H1 (cell line): Measurements from ENCODE around the gene DSE. TPM values are rescaled to one million over a fixed set of nuclear protein-coding genes. Genes with fewer than 3 reads are reported as not detected.

ENCODE experiments used
- CTCF ChIA-PET: fragments of 300-600 bp; sonication (Branson Sonifier 250); formaldehyde crosslinking; loops from one replicate; lab custom pipeline; 2021; ENCODE audit not compliant: partially characterized antibody; lab: Charles Lee
- POLR2A ChIA-PET: fragments of 300-600 bp; sonication (Branson Sonifier 250); formaldehyde crosslinking; loops from one replicate; lab custom pipeline; 2021; ENCODE audit warnings: inconsistent platforms; ENCODE audit not compliant: partially characterized antibody; lab: Charles Lee
- DNase-seq, 2 experiments: peaks; one replicate each; pipeline versions ENCODE4 v3.0.0 to v3.0.0-alpha.2; 2010 to 2022; ENCODE audit warnings: low spot score in 2 of 2, low read depth in 1 of 2, mixed read lengths in 1 of 2
- FAIRE-seq: peaks from 2 replicates; lab custom pipeline; 2011; peaks lifted over from hg19 to GRCh38; lab: Jason Lieb, UNC
- H2AFZ ChIP-seq: 2 replicates; pipeline ENCODE4 v1.8.1; 2012; ENCODE audit warnings: low read length, inconsistent platforms
- H2AK5ac ChIP-seq: 2 replicates; pipeline ENCODE4 v1.6.1; 2013; ENCODE audit warnings: low read depth, low read length
- H2BK120ac ChIP-seq: replicated peaks from 2 replicates; pipeline ENCODE3; 2013; ENCODE audit warnings: low read depth, low read length, inconsistent platforms
- H2BK12ac ChIP-seq: 2 replicates; pipeline ENCODE4 v1.6.1; 2013; ENCODE audit warnings: low read depth, low read length
- H2BK15ac ChIP-seq: 2 replicates; pipeline ENCODE4 v1.6.1; 2013; ENCODE audit warnings: low read length
- H2BK20ac ChIP-seq: 2 replicates; pipeline ENCODE4 v1.6.1; 2013; ENCODE audit warnings: low read length
- H2BK5ac ChIP-seq: 2 replicates; pipeline ENCODE4 v1.6.1; 2013; ENCODE audit warnings: low read depth, low read length
- H3K14ac ChIP-seq: 2 replicates; pipeline ENCODE4 v1.6.1; 2013; ENCODE audit warnings: inconsistent platforms; ENCODE audit not compliant: insufficient read length
- H3K18ac ChIP-seq: 2 replicates; pipeline ENCODE4 v1.6.1; 2013; ENCODE audit warnings: low read length; ENCODE audit errors: extremely low read depth
- H3K23ac ChIP-seq: 2 replicates; pipeline ENCODE4 v1.6.1; 2013; ENCODE audit warnings: inconsistent platforms; ENCODE audit not compliant: insufficient read length
- H3K23me2 ChIP-seq: 2 replicates; pipeline ENCODE4 v1.6.1; 2013; ENCODE audit warnings: low read depth, low read length
- H3K27ac ChIP-seq: 2 replicates; pipeline ENCODE4 v1.6.1; 2011; ENCODE audit warnings: low read depth, low read length, inconsistent platforms
- H3K27me3 ChIP-seq, 4 experiments: replicated peaks in 1 of 4; 1 replicate in 1 of 4; 2 replicates in 3 of 4; pipeline versions ENCODE4 v1.6.1 to v1.8.1; 2011 to 2013; ENCODE audit warnings: low read length in 3 of 4, mild to moderate bottlenecking in 3 of 4, inconsistent platforms in 2 of 4, mixed read lengths in 2 of 4, moderate library complexity in 1 of 4; ENCODE audit not compliant: control insufficient read depth in 3 of 4, insufficient read depth in 3 of 4; ENCODE audit errors: extremely low read depth in 1 of 4
- H3K36me3 ChIP-seq, 4 experiments: 2 replicates each; pipeline versions ENCODE4 v1.6.1 to v1.8.1; 2011 to 2013; ENCODE audit warnings: mild to moderate bottlenecking in 4 of 4, low read length in 3 of 4, moderate library complexity in 2 of 4, control low read depth in 1 of 4, inconsistent platforms in 1 of 4; ENCODE audit not compliant: insufficient read depth in 4 of 4, control insufficient read depth in 2 of 4
- H3K4ac ChIP-seq: replicated peaks from 2 replicates; pipeline ENCODE3; 2013; ENCODE audit warnings: low read length, low read depth, mixed read lengths, inconsistent platforms; ENCODE audit not compliant: insufficient read length
- H3K4me1 ChIP-seq, 4 experiments: replicated peaks in 1 of 4; 1 replicate in 1 of 4; 2 replicates in 3 of 4; pipeline versions ENCODE4 v1.6.1 to v1.8.1; 2011 to 2013; ENCODE audit warnings: low read length in 3 of 4, inconsistent platforms in 2 of 4, mixed read lengths in 1 of 4; ENCODE audit not compliant: insufficient read depth in 4 of 4, control insufficient read depth in 3 of 4
- H3K4me2 ChIP-seq, 2 experiments: 2 replicates each; pipeline versions ENCODE4 v1.6.1 to v1.8.1; 2011 to 2013; ENCODE audit warnings: low read depth in 2 of 2, low read length in 2 of 2, control low read depth in 1 of 2, inconsistent platforms in 1 of 2, mild to moderate bottlenecking in 1 of 2; ENCODE audit not compliant: insufficient read depth in 1 of 2
- H3K4me3 ChIP-seq, 4 experiments: fragments of 200-600, 300-600 bp in 1 of 4; sonication (generic), shearing (Covaris generic), sonication (Bioruptor Twin) in 1 of 4; 2 replicates each; pipeline versions ENCODE4 v1.5.1 to v1.8.1; 2011 to 2016; ENCODE audit warnings: low read length in 4 of 4, low read depth in 3 of 4, control low read depth in 2 of 4, inconsistent platforms in 2 of 4, mild to moderate bottlenecking in 2 of 4, mixed read lengths in 1 of 4, moderate library complexity in 1 of 4; ENCODE audit not compliant: insufficient read depth in 2 of 4; ENCODE audit errors: extremely low read depth in 1 of 4
- H3K56ac ChIP-seq: replicated peaks from 2 replicates; pipeline ENCODE3; 2013; ENCODE audit warnings: low read depth, mild to moderate bottlenecking, mixed read lengths, low read length, inconsistent platforms; ENCODE audit not compliant: insufficient read length
- H3K79me1 ChIP-seq: 2 replicates; pipeline ENCODE4 v1.6.1; 2013; ENCODE audit warnings: low read depth, low read length, control low read depth
- H3K79me2 ChIP-seq, 2 experiments: 2 replicates each; pipeline versions ENCODE4 v1.6.1 to v1.8.1; 2012 to 2013; ENCODE audit warnings: low read length in 2 of 2, mild to moderate bottlenecking in 2 of 2, inconsistent platforms in 1 of 2; ENCODE audit not compliant: insufficient read depth in 2 of 2, control insufficient read depth in 1 of 2
- H3K9ac ChIP-seq, 4 experiments: replicated peaks in 1 of 4; 1 replicate in 1 of 4; 2 replicates in 3 of 4; pipeline versions ENCODE4 v1.6.1 to v1.8.1; 2011 to 2013; ENCODE audit warnings: low read depth in 3 of 4, low read length in 3 of 4, control low read depth in 2 of 4, mild to moderate bottlenecking in 2 of 4, moderate library complexity in 2 of 4, inconsistent platforms in 1 of 4; ENCODE audit errors: extremely low read depth in 1 of 4
- H3K9me3 ChIP-seq, 2 experiments: 2 replicates each; pipeline versions ENCODE4 v1.6.1 to v1.8.1; 2012 to 2013; ENCODE audit warnings: mild to moderate bottlenecking in 2 of 2, moderate library complexity in 2 of 2, control low read depth in 1 of 2, inconsistent platforms in 1 of 2, low read depth in 1 of 2, low read length in 1 of 2, mixed read lengths in 1 of 2; ENCODE audit not compliant: insufficient read depth in 2 of 2
- H4K20me1 ChIP-seq, 2 experiments: replicated peaks in 1 of 2; 2 replicates each; pipeline versions ENCODE3 to v1.8.1; 2011 to 2013; ENCODE audit warnings: inconsistent platforms in 2 of 2, low read length in 2 of 2, mild to moderate bottlenecking in 1 of 2; ENCODE audit not compliant: insufficient read depth in 2 of 2, control insufficient read depth in 1 of 2
- H4K5ac ChIP-seq: 2 replicates; pipeline ENCODE4 v1.6.1; 2013; ENCODE audit warnings: low read length, low read depth, mixed read lengths, inconsistent platforms; ENCODE audit not compliant: insufficient read length
- H4K8ac ChIP-seq: 2 replicates; pipeline ENCODE4 v1.8.0; 2013; ENCODE audit warnings: mild to moderate bottlenecking, moderate library complexity, low read length, inconsistent platforms; ENCODE audit not compliant: insufficient read depth; ENCODE audit errors: extremely low read depth
- H4K91ac ChIP-seq: replicated peaks from 2 replicates; pipeline ENCODE3; 2013; ENCODE audit warnings: low read length, mixed read lengths, inconsistent platforms; ENCODE audit not compliant: insufficient read length
- JUND ChIP-seq: IDR thresholded peaks from 2 replicates; pipeline ENCODE4 v1.6.1; 2011; ENCODE audit warnings: mild to moderate bottlenecking, improper control_type of control experiment, low read length
- KDM4A ChIP-seq: IDR thresholded peaks from one replicate; pipeline ENCODE4 v1.7.1; 2012; ENCODE audit warnings: low read depth, mild to moderate bottlenecking, moderate library complexity, low read length, inconsistent platforms; ENCODE audit not compliant: severe bottlenecking
- POLR2AphosphoS5 ChIP-seq: IDR thresholded peaks from 2 replicates; pipeline ENCODE4 v1.6.1; 2011; ENCODE audit warnings: low read depth, low read length
- polyA plus RNA-seq, 7 experiments: library from polyadenylated mRNA; depleted of rRNA in 3 of 7; stranded (reverse) in 5 of 7; unstranded in 2 of 7; fragments of >200 nt in 5 of 7; fragments of 200-250 nt in 2 of 7; gene quantifications; 1 replicate in 5 of 7; 2 replicates in 1 of 7; 4 replicates in 1 of 7; pipeline versions ENCODE4 v1.2.1 to v1.2.3, GENCODE V29; 2011 to 2013; ENCODE audit warnings: missing spikeins in 2 of 7, mixed read lengths in 2 of 7
- total RNA-seq: library from RNA; stranded (reverse); fragmentation: NEBNext Ultra II Directional; extraction: Animal tissue kit (Norgen Biotek cat#: 25700); gene quantifications from 2 replicates; pipeline ENCODE4 v1.2.1, GENCODE V29; 2021

DSE gene
- total and polyA plus RNA-seq, 2 of the 8 experiments (the other 6 are each of a cell fraction or from before 2014, with no cell fraction given), result 32.5 to 94.4 TPM

GRCh38 chr6:116451916-116452315 lies 81.2 kb downstream of the DSE start:
- no peaks in the 10 kb centered on the region for H3K36me3 ChIP-seq
- H2BK120ac ChIP-seq, result no peak overlapping the region
- no peak overlapping the region for H3K9ac ChIP-seq
- H3K9me3 ChIP-seq, result no peaks in the 10 kb centered on the region
- no peak overlapping the region for H4K91ac ChIP-seq
- no peak for DNase-seq
- H3K27ac ChIP-seq, result no peak overlapping the region
- no peak overlapping the region for H2BK20ac ChIP-seq
- H3K23ac ChIP-seq, result no peak overlapping the region
- no peak for FAIRE-seq
- ChIA-PET CTCF (interaction anchor here (0.5 to 3.4 kb wide), 7 partner anchors 8 to 523 kb away, joined by 3 to 23 read pairs (median 3); partner anchors contain the start of gene CALHM5), POLR2A (no interaction called here)
- no peak overlapping the region for H3K4me2 ChIP-seq
- no peak overlapping the region for H4K8ac ChIP-seq
- no peaks in the 10 kb centered on the region; the same call in 1 of the 2 replicates for H3K23me2 ChIP-seq
- no peak overlapping the region for H2BK12ac ChIP-seq
- H3K4ac ChIP-seq, result no peak overlapping the region
- H4K5ac ChIP-seq, result no peak overlapping the region
- H3K4me1 ChIP-seq, result peaks cover 0 to 2% (median 0%) of the 10 kb centered on the region in 4 experiments; a peak in 1 of 7 replicates
- H3K56ac ChIP-seq, result no peak overlapping the region
- no peak overlapping the region for H3K18ac ChIP-seq
- H3K4me3 ChIP-seq, result no peak overlapping the region
- H2BK15ac ChIP-seq, result no peak overlapping the region
- no peak overlapping the region for H2AK5ac ChIP-seq
- H3K79me2 ChIP-seq, result no peaks in the 10 kb centered on the region
- no peaks in the 10 kb centered on the region for H3K79me1 ChIP-seq
- H2AFZ ChIP-seq, result no peak overlapping the region
- no peaks in the 10 kb centered on the region for H3K27me3 ChIP-seq
- no peaks in the 10 kb centered on the region for H4K20me1 ChIP-seq
- no peak overlapping the region for H3K14ac ChIP-seq
- H2BK5ac ChIP-seq, result no peak overlapping the region
- TF ChIP-seq POLR2AphosphoS5 (no peak), KDM4A (no peak), JUND (no peak)
- TF ChIP-seq, all 59 proteins: peak for 0
